GM19193 (cell line): ENCODE measurements around the gene PDZRN3.

Experiments used
- POLR2A ChIP-seq: IDR thresholded peaks from 4 replicates; pipeline ENCODE4 v1.6.1; 2011; ENCODE audit not compliant: insufficient read depth, insufficient read length; ENCODE audit errors: extremely low read depth

The PDZRN3 gene

GRCh38 chr3:73448761-73449301, 175.9 kb downstream of the PDZRN3 start:
- no peak for TF ChIP-seq POLR2A

GRCh38 chr3:73448041-73448440, 176.7 kb downstream of the PDZRN3 start:
- no peak for TF ChIP-seq POLR2A

GRCh38 chr3:73447111-73447510, 177.6 kb downstream of the PDZRN3 start:
- TF ChIP-seq POLR2A, result no peak

GRCh38 chr3:73446467-73447110, 178.2 kb downstream of the PDZRN3 start:
- no peak for TF ChIP-seq POLR2A

GRCh38 chr3:73442886-73443285, 181.9 kb downstream of the PDZRN3 start:
- no peak for TF ChIP-seq POLR2A

- TF ChIP-seq POLR2A, result no peak
These were observed 182.6 kb downstream of the PDZRN3 start for GRCh38 chr3:73442152-73442551.

GRCh38 chr3:73437828-73438227, 186.9 kb downstream of the PDZRN3 start:
- no peak for TF ChIP-seq POLR2A

GRCh38 chr3:73435055-73435454, 189.7 kb downstream of the PDZRN3 start:
- no peak for TF ChIP-seq POLR2A

- no peak for TF ChIP-seq POLR2A
These were observed 191.1 kb downstream of the PDZRN3 start for GRCh38 chr3:73433687-73434086.

- TF ChIP-seq POLR2A, result no peak
These were observed 191.7 kb downstream of the PDZRN3 start for GRCh38 chr3:73433079-73433478.

GRCh38 chr3:73432706-73433032, 192.1 kb downstream of the PDZRN3 start:
- no peak for TF ChIP-seq POLR2A

GRCh38 chr3:73432023-73432705, 192.6 kb downstream of the PDZRN3 start:
- TF ChIP-seq POLR2A, result no peak

- TF ChIP-seq POLR2A, result no peak
These were observed 193.4 kb downstream of the PDZRN3 start for GRCh38 chr3:73431183-73431900.

GRCh38 chr3:73427048-73427706, 197.6 kb downstream of the PDZRN3 start:
- no peak for TF ChIP-seq POLR2A

- TF ChIP-seq POLR2A, result no peak
These were observed 198.1 kb downstream of the PDZRN3 start for GRCh38 chr3:73426606-73427005.
